SK-N-SH treated with all-trans-retinoic acid at 6 μM for 48 hours (cell line): Measurements from ENCODE around the gene NCK2.

ENCODE experiments used
- ATAC-seq: fragments of 200-7000 bp; cut with Tn5 transposase; 3 replicates; pipeline ENCODE4 v1.9.1; 2020; ENCODE audit warnings: mild to moderate bottlenecking, moderate library complexity
- ARNTL ChIP-seq: fragments of 450-650 bp; formaldehyde crosslinking; IDR thresholded peaks from 2 replicates; pipeline ENCODE4 v1.5.0; 2020; ENCODE audit warnings: low read depth, mild to moderate bottlenecking, moderate library complexity, borderline replicate concordance
- CSDC2 ChIP-seq: fragments of 250-450 bp; sonication (Bioruptor Pico); IDR thresholded peaks from 2 replicates; pipeline ENCODE4 v1.5.0; 2020; ENCODE audit warnings: mild to moderate bottlenecking, moderate library complexity
- CSRNP3 ChIP-seq: fragments of 250-450 bp; sonication (Bioruptor Pico); IDR thresholded peaks from 2 replicates; pipeline ENCODE4 v1.5.1; 2021; ENCODE audit warnings: mild to moderate bottlenecking, moderate library complexity
- ESRRG ChIP-seq: fragments of 250-450 bp; sonication (Bioruptor Pico); IDR thresholded peaks from 2 replicates; pipeline ENCODE4 v1.6.1; 2021; ENCODE audit warnings: mild to moderate bottlenecking
- GLIS3 ChIP-seq: fragments of 250-450 bp; sonication (Bioruptor Pico); IDR thresholded peaks from 2 replicates; pipeline ENCODE4 v1.5.0; 2020; ENCODE audit warnings: mild to moderate bottlenecking, moderate library complexity
- OSR1 ChIP-seq: fragments of 250-450 bp; sonication (Bioruptor Pico); IDR thresholded peaks from 2 replicates; pipeline ENCODE4 v1.8.0; 2022; ENCODE audit warnings: moderate library complexity, mild to moderate bottlenecking, inconsistent platforms
- POU6F1 ChIP-seq: fragments of 250-450 bp; sonication (Bioruptor Pico); IDR thresholded peaks from 2 replicates; pipeline ENCODE4 v1.8.0; 2021; ENCODE audit warnings: low read depth, mild to moderate bottlenecking, moderate library complexity, borderline replicate concordance
- PPARA ChIP-seq: fragments of 250-450 bp; sonication (Bioruptor Pico); IDR thresholded peaks from 2 replicates; pipeline ENCODE4 v1.5.0; 2020; ENCODE audit warnings: mild to moderate bottlenecking, borderline replicate concordance
- RARB ChIP-seq: fragments of 250-450 bp; sonication (Bioruptor Pico); IDR thresholded peaks from 2 replicates; pipeline ENCODE4 v1.8.0; 2021; ENCODE audit warnings: mild to moderate bottlenecking, moderate library complexity
- SNAI2 ChIP-seq: fragments of 250-450 bp; sonication (Bioruptor Pico); IDR thresholded peaks from 2 replicates; pipeline ENCODE4 v1.5.0; 2020; ENCODE audit warnings: mild to moderate bottlenecking, moderate library complexity
- TCF4 ChIP-seq: fragments of 250-450 bp; sonication (Bioruptor Pico); IDR thresholded peaks from 2 replicates; pipeline ENCODE4 v1.8.0; 2021; ENCODE audit warnings: mild to moderate bottlenecking, moderate library complexity, borderline replicate concordance
- TOX ChIP-seq: fragments of 250-450 bp; sonication (Bioruptor Pico); IDR thresholded peaks from 2 replicates; pipeline ENCODE4 v1.8.0; 2021; ENCODE audit warnings: mild to moderate bottlenecking, moderate library complexity, borderline replicate concordance
- ZC3H10 ChIP-seq: fragments of 250-450 bp; sonication (Bioruptor Pico); IDR thresholded peaks from 2 replicates; pipeline ENCODE4 v1.5.1; 2021; ENCODE audit warnings: mild to moderate bottlenecking, moderate library complexity
- ZFP3 ChIP-seq: fragments of 250-450 bp; sonication (Bioruptor Pico); IDR thresholded peaks from 2 replicates; pipeline ENCODE4 v1.5.0; 2020; ENCODE audit warnings: mild to moderate bottlenecking, moderate library complexity
- ZFP30 ChIP-seq: fragments of 450-650 bp; formaldehyde crosslinking; IDR thresholded peaks from 2 replicates; pipeline ENCODE4 v1.5.0; 2022; ENCODE audit warnings: mild to moderate bottlenecking, moderate library complexity
- ZNF70 ChIP-seq: fragments of 450-650 bp; formaldehyde crosslinking; IDR thresholded peaks from 2 replicates; pipeline ENCODE4 v1.5.0; 2020; ENCODE audit warnings: mild to moderate bottlenecking, moderate library complexity
- ZNF8 ChIP-seq: fragments of 450-650 bp; formaldehyde crosslinking; IDR thresholded peaks from 2 replicates; pipeline ENCODE4 v1.5.0; 2020; ENCODE audit warnings: mild to moderate bottlenecking, moderate library complexity
- TF ChIP-seq, protein P1 (sequence below): fragments of 250-450 bp; sonication (Bioruptor Pico); IDR thresholded peaks from 2 replicates; pipeline ENCODE4 v1.5.1; 2020; ENCODE audit warnings: low read depth, mild to moderate bottlenecking, moderate library complexity
- TF ChIP-seq, protein P2 (sequence below): fragments of 250-450 bp; sonication (Bioruptor Pico); IDR thresholded peaks from 2 replicates; pipeline ENCODE4 v1.5.0; 2020; ENCODE audit warnings: mild to moderate bottlenecking, moderate library complexity
- TF ChIP-seq, protein P3 (sequence below): fragments of 250-450 bp; sonication (Bioruptor Pico); IDR thresholded peaks from 2 replicates; pipeline ENCODE4 v1.8.0; 2020; ENCODE audit warnings: mild to moderate bottlenecking, moderate library complexity, borderline replicate concordance

NCK2 gene

DNA sequence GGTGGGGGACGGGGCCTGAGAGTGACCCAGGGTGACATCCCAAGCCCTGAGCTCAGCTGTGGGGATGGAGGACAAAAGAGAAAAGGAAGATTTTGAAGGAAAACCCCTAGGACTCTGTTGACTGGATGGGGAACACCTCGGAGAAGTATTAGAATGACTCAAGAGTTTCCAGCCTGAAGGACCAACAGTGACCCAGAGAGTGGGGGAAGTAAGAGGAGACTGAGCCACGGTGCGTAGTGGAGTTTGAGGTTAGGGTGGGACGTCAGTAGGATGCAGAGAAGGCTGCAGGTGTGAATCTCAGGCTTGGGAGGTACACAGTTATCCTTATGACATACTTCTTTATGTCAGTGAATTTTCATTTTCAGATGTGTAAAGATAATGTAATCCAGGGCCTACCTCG is 119.5 kb downstream of the NCK2 start:
- ATAC-seq, result no peak

GRCh38 chr2:105865222-105865913 is 120.7 kb downstream of the NCK2 start:
- ATAC-seq, result peak; percentile 52
- TF ChIP-seq TOX (no peak), PPARA (CRISPR knock-in tag) (no peak), CSDC2 (CRISPR knock-in tag) (no peak), ZC3H10 (CRISPR knock-in tag) (no peak), ZNF70 (CRISPR knock-in tag) (no peak), ZFP30 (CRISPR knock-in tag) (no peak), SNAI2 (CRISPR knock-in tag) (no peak), POU6F1 (CRISPR knock-in tag) (no peak), ESRRG (CRISPR knock-in tag) (no peak), ARNTL (CRISPR knock-in tag) (no peak)
- TF ChIP-seq, protein P1, sequence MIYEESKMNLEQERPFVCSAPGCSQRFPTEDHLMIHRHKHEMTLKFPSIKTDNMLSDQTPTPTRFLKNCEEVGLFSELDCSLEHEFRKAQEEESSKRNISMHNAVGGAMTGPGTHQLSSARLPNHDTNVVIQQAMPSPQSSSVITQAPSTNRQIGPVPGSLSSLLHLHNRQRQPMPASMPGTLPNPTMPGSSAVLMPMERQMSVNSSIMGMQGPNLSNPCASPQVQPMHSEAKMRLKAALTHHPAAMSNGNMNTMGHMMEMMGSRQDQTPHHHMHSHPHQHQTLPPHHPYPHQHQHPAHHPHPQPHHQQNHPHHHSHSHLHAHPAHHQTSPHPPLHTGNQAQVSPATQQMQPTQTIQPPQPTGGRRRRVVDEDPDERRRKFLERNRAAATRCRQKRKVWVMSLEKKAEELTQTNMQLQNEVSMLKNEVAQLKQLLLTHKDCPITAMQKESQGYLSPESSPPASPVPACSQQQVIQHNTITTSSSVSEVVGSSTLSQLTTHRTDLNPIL, result no peak

More for the DNA sequence above, 119.5 kb downstream of the NCK2 start:
- TF ChIP-seq, protein P1, result no peak
- TF ChIP-seq ZFP3 (no peak), ESRRG (CRISPR knock-in tag) (no peak), GLIS3 (CRISPR knock-in tag) (no peak), OSR1 (CRISPR knock-in tag) (no peak), POU6F1 (CRISPR knock-in tag) (no peak), TCF4 (CRISPR knock-in tag) (no peak), PPARA (CRISPR knock-in tag) (no peak), ZNF8 (no peak), RARB (CRISPR knock-in tag) (no peak), ARNTL (CRISPR knock-in tag) (no peak), CSDC2 (CRISPR knock-in tag) (no peak), CSRNP3 (CRISPR knock-in tag) (no peak)
- TF ChIP-seq, protein P2, sequence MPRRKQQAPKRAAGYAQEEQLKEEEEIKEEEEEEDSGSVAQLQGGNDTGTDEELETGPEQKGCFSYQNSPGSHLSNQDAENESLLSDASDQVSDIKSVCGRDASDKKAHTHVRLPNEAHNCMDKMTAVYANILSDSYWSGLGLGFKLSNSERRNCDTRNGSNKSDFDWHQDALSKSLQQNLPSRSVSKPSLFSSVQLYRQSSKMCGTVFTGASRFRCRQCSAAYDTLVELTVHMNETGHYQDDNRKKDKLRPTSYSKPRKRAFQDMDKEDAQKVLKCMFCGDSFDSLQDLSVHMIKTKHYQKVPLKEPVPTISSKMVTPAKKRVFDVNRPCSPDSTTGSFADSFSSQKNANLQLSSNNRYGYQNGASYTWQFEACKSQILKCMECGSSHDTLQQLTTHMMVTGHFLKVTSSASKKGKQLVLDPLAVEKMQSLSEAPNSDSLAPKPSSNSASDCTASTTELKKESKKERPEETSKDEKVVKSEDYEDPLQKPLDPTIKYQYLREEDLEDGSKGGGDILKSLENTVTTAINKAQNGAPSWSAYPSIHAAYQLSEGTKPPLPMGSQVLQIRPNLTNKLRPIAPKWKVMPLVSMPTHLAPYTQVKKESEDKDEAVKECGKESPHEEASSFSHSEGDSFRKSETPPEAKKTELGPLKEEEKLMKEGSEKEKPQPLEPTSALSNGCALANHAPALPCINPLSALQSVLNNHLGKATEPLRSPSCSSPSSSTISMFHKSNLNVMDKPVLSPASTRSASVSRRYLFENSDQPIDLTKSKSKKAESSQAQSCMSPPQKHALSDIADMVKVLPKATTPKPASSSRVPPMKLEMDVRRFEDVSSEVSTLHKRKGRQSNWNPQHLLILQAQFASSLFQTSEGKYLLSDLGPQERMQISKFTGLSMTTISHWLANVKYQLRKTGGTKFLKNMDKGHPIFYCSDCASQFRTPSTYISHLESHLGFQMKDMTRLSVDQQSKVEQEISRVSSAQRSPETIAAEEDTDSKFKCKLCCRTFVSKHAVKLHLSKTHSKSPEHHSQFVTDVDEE, result no peak
- TF ChIP-seq, protein P3, sequence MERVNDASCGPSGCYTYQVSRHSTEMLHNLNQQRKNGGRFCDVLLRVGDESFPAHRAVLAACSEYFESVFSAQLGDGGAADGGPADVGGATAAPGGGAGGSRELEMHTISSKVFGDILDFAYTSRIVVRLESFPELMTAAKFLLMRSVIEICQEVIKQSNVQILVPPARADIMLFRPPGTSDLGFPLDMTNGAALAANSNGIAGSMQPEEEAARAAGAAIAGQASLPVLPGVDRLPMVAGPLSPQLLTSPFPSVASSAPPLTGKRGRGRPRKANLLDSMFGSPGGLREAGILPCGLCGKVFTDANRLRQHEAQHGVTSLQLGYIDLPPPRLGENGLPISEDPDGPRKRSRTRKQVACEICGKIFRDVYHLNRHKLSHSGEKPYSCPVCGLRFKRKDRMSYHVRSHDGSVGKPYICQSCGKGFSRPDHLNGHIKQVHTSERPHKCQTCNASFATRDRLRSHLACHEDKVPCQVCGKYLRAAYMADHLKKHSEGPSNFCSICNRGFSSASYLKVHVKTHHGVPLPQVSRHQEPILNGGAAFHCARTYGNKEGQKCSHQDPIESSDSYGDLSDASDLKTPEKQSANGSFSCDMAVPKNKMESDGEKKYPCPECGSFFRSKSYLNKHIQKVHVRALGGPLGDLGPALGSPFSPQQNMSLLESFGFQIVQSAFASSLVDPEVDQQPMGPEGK (CRISPR knock-in tag), result no peak
- TF ChIP-seq, all 23 proteins: peak for 0
